Lower leg skin (tissue), 3 donors: Measurements from ENCODE around the gene TMEM63A.

Experiments used
- CTCF ChIP-seq, 3 donors: fragments of 450-650 bp; IDR thresholded peaks; one replicate each; pipeline ENCODE4 v1.5.1; 2016; ENCODE audit warnings: antibody characterized with exemption in 3 of 3, mild to moderate bottlenecking in 3 of 3, moderate library complexity in 2 of 3
- POLR2A ChIP-seq, 2 donors: fragments of 450-650 bp; IDR thresholded peaks; one replicate each; pipeline ENCODE4 v1.6.1; 2016 to 2017; ENCODE audit warnings: antibody characterized with exemption in 2 of 2, mild to moderate bottlenecking in 1 of 2, moderate library complexity in 1 of 2

- TF ChIP-seq POLR2A (IDR thresholded peaks at IDR 0.05): no peak
- TF ChIP-seq CTCF (IDR thresholded peaks at IDR 0.05): no peak
These were observed 53.4 kb downstream of the TMEM63A start for GRCh38 chr1:225828706-225829345.
